ENCODE data around the gene SFMBT2. TPM values are rescaled to one million over a fixed set of nuclear protein-coding genes. Genes with fewer than 3 reads are reported as not detected.

SFMBT2 gene
- total and polyA plus RNA-seq, 12 donors: 3.7 to 17.9 (median 12.7) TPM

GRCh38 chr10:7206412-7207100 lies 204.3 kb downstream of the SFMBT2 start:
- DNase-seq: no peak
- WGBS, 4 donors: 91 to 96% (median 93%) methylated on average over 6 of the region's 6 CpGs
- TF ChIP-seq POLR2A (IDR thresholded peaks at IDR 0.05) (no peak), CTCF (IDR thresholded peaks at IDR 0.05) (no peak)
- Histone ChIP-seq H3K4me3 (no peak overlapping the region), H3K27me3 (no peaks in the 10 kb centered on the region), H3K9me3 (replicated peaks in 1 of 3) (no peaks in the 10 kb centered on the region), H3K4me1 (replicated peaks in 1 of 2) (no peaks in the 10 kb centered on the region), H3K27ac (no peak overlapping the region), H3K36me3 (replicated peaks in 1 of 2) (peaks cover 0 to 10% of the 10 kb centered on the region in 2 donors)
- intact Hi-C loops (cut with DNase I): no loop called here

- DNase-seq: no peak
Measured at GRCh38 chr10:7205656-7206055, 205.2 kb downstream of the SFMBT2 start.

GRCh38 chr10:7202793-7203355 lies 208.0 kb downstream of the SFMBT2 start:
- DNase-seq: no peak
- no peaks in the 10 kb centered on the region for H3K4me1 ChIP-seq (replicated peaks in 1 of 2)
- H3K36me3 ChIP-seq (replicated peaks in 1 of 2): peaks cover 0 to 31% of the 10 kb centered on the region in 2 donors
- no peak overlapping the region for H3K27ac ChIP-seq
- 90 to 92% (median 91%) methylated on average over 4 of the region's 4 CpGs for WGBS, 4 donors
- no peak for TF ChIP-seq POLR2A (IDR thresholded peaks at IDR 0.05)
- no peak for TF ChIP-seq CTCF (IDR thresholded peaks at IDR 0.05)
- intact Hi-C loops (cut with DNase I): no loop called here
- no peak overlapping the region for H3K4me3 ChIP-seq
- no peaks in the 10 kb centered on the region for H3K9me3 ChIP-seq (replicated peaks in 1 of 3)
- H3K27me3 ChIP-seq: no peaks in the 10 kb centered on the region

More at GRCh38 chr10:7205656-7206055, 205.2 kb downstream of the SFMBT2 start:
- Histone ChIP-seq H3K36me3 (replicated peaks in 1 of 2) (peaks cover 0 to 11% of the 10 kb centered on the region in 2 donors), H3K9me3 (replicated peaks in 1 of 3) (no peaks in the 10 kb centered on the region), H3K27me3 (no peaks in the 10 kb centered on the region), H3K4me3 (no peak overlapping the region), H3K4me1 (replicated peaks in 1 of 2) (no peaks in the 10 kb centered on the region), H3K27ac (no peak overlapping the region)
- intact Hi-C loops (cut with DNase I): no loop called here
- TF ChIP-seq CTCF (IDR thresholded peaks at IDR 0.05) (no peak), POLR2A (IDR thresholded peaks at IDR 0.05) (no peak)
- 94 to 97% (median 96%) methylated on average over 1 of the region's 1 CpG for WGBS, 4 donors

GRCh38 chr10:7199152-7199760 lies 211.6 kb downstream of the SFMBT2 start:
- intact Hi-C loops (cut with DNase I): no loop called here
- no peak overlapping the region for H3K27ac ChIP-seq
- no peak overlapping the region for H3K4me3 ChIP-seq
- no peak for DNase-seq
- peaks cover 0 to 54% of the 10 kb centered on the region in 2 donors for H3K36me3 ChIP-seq (replicated peaks in 1 of 2)
- 96 to 99% (median 97%) methylated on average over 3 of the region's 3 CpGs for WGBS, 4 donors
- no peaks in the 10 kb centered on the region for H3K4me1 ChIP-seq (replicated peaks in 1 of 2)
- H3K27me3 ChIP-seq: no peaks in the 10 kb centered on the region
- no peak for TF ChIP-seq CTCF (IDR thresholded peaks at IDR 0.05)
- no peak for TF ChIP-seq POLR2A (IDR thresholded peaks at IDR 0.05)
- H3K9me3 ChIP-seq (replicated peaks in 1 of 3): peaks cover 0 to 6% (median 0%) of the 10 kb centered on the region in 3 donors
